H1 (cell line): ENCODE results near the gene ATP13A3. TPM values are rescaled to one million over a fixed set of nuclear protein-coding genes. Genes with fewer than 3 reads are reported as not detected.

Experiments used
- EP300 ChIP-seq, 2 experiments: IDR thresholded peaks; 1 replicate in 1 of 2; 2 replicates in 1 of 2; pipeline ENCODE4 v1.6.1; 2011 to 2012; ENCODE audit warnings: low read depth in 2 of 2, low read length in 2 of 2, mild to moderate bottlenecking in 2 of 2, borderline replicate concordance in 1 of 2, inconsistent platforms in 1 of 2, moderate library complexity in 1 of 2
- GABPA ChIP-seq: IDR thresholded peaks from 2 replicates; pipeline ENCODE4 v1.6.1; 2011; ENCODE audit warnings: mild to moderate bottlenecking, low read length, moderate library complexity, borderline replicate concordance; ENCODE audit not compliant: insufficient read depth
- RNF2 ChIP-seq: fragments of 200-900, 300-1000 bp; sonication (generic); IDR thresholded peaks from 2 replicates; pipeline ENCODE4 v1.7.1; 2016; ENCODE audit warnings: borderline replicate concordance, low read depth, mild to moderate bottlenecking, antibody characterized with exemption, low read length; ENCODE audit not compliant: poor library complexity, severe bottlenecking; ENCODE audit errors: missing control alignments
- SP1 ChIP-seq: IDR thresholded peaks from 2 replicates; pipeline ENCODE4 v1.6.1; 2011; ENCODE audit warnings: low read depth, low read length
- TEAD4 ChIP-seq: IDR thresholded peaks from 2 replicates; pipeline ENCODE4 v1.6.1; 2012; ENCODE audit warnings: low read depth, low read length, inconsistent platforms, mixed read lengths
- polyA plus RNA-seq, 7 experiments: library from polyadenylated mRNA; depleted of rRNA in 3 of 7; stranded (reverse) in 5 of 7; unstranded in 2 of 7; fragments of >200 nt in 5 of 7; fragments of 200-250 nt in 2 of 7; gene quantifications; 1 replicate in 5 of 7; 2 replicates in 1 of 7; 4 replicates in 1 of 7; pipeline versions ENCODE4 v1.2.1 to v1.2.3, GENCODE V29; 2011 to 2013; ENCODE audit warnings: missing spikeins in 2 of 7, mixed read lengths in 2 of 7
- total RNA-seq: library from RNA; stranded (reverse); fragmentation: NEBNext Ultra II Directional; extraction: Animal tissue kit (Norgen Biotek cat#: 25700); gene quantifications from 2 replicates; pipeline ENCODE4 v1.2.1, GENCODE V29; 2021
- TF ChIP-seq, protein P1 (sequence below): fragments of 300-600 bp; sonication (generic); IDR thresholded peaks from 2 replicates; pipeline ENCODE4 v1.7.1; 2012; ENCODE audit warnings: low read length, moderate library complexity, mild to moderate bottlenecking, inconsistent platforms; ENCODE audit not compliant: insufficient replicate concordance

The ATP13A3 gene
- total and polyA plus RNA-seq, 2 of the 8 experiments (the other 6 are each of a cell fraction or from before 2014, with no cell fraction given) = 18.6 to 92.2 TPM

DNA sequence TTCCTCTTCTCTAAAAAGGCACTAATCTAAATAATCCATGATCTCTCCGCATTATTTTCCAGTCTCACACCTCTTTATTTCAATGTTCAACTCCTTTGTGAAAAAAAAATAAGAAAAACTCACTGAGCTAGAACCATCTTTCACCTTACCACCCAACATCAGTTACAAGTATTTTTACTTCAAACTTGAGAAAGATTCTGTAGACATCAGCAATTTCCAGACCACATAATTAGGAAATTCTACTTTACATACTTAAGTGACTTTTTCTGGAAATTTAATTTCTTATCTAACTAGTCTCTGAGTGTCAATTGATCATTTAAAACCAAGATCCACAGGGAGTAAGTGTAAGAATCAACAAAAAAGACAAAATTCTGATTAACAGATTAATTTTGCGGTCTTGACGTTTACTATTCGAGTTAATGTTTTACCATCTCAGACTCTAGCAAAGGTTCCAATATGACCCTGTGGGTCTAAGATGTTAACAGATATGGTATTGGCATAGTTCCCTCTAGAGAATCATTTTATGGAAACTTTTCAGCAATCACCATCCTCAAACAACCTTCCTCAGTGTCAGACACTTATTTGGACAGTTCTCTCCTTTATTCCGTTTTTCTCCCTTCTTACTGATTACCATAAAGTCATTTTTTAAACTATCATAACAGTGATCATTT lies 5.1 kb downstream of the ATP13A3 start (continued):
- TF ChIP-seq SP1 = no peak
- no peak for TF ChIP-seq EP300 (IDR thresholded peaks at IDR 0.05; ENCODE audit: borderline replicate concordance in 1 of 2, low read depth in 2 of 2, low read length in 2 of 2)
- no peak for TF ChIP-seq GABPA
- TF ChIP-seq, protein P1, sequence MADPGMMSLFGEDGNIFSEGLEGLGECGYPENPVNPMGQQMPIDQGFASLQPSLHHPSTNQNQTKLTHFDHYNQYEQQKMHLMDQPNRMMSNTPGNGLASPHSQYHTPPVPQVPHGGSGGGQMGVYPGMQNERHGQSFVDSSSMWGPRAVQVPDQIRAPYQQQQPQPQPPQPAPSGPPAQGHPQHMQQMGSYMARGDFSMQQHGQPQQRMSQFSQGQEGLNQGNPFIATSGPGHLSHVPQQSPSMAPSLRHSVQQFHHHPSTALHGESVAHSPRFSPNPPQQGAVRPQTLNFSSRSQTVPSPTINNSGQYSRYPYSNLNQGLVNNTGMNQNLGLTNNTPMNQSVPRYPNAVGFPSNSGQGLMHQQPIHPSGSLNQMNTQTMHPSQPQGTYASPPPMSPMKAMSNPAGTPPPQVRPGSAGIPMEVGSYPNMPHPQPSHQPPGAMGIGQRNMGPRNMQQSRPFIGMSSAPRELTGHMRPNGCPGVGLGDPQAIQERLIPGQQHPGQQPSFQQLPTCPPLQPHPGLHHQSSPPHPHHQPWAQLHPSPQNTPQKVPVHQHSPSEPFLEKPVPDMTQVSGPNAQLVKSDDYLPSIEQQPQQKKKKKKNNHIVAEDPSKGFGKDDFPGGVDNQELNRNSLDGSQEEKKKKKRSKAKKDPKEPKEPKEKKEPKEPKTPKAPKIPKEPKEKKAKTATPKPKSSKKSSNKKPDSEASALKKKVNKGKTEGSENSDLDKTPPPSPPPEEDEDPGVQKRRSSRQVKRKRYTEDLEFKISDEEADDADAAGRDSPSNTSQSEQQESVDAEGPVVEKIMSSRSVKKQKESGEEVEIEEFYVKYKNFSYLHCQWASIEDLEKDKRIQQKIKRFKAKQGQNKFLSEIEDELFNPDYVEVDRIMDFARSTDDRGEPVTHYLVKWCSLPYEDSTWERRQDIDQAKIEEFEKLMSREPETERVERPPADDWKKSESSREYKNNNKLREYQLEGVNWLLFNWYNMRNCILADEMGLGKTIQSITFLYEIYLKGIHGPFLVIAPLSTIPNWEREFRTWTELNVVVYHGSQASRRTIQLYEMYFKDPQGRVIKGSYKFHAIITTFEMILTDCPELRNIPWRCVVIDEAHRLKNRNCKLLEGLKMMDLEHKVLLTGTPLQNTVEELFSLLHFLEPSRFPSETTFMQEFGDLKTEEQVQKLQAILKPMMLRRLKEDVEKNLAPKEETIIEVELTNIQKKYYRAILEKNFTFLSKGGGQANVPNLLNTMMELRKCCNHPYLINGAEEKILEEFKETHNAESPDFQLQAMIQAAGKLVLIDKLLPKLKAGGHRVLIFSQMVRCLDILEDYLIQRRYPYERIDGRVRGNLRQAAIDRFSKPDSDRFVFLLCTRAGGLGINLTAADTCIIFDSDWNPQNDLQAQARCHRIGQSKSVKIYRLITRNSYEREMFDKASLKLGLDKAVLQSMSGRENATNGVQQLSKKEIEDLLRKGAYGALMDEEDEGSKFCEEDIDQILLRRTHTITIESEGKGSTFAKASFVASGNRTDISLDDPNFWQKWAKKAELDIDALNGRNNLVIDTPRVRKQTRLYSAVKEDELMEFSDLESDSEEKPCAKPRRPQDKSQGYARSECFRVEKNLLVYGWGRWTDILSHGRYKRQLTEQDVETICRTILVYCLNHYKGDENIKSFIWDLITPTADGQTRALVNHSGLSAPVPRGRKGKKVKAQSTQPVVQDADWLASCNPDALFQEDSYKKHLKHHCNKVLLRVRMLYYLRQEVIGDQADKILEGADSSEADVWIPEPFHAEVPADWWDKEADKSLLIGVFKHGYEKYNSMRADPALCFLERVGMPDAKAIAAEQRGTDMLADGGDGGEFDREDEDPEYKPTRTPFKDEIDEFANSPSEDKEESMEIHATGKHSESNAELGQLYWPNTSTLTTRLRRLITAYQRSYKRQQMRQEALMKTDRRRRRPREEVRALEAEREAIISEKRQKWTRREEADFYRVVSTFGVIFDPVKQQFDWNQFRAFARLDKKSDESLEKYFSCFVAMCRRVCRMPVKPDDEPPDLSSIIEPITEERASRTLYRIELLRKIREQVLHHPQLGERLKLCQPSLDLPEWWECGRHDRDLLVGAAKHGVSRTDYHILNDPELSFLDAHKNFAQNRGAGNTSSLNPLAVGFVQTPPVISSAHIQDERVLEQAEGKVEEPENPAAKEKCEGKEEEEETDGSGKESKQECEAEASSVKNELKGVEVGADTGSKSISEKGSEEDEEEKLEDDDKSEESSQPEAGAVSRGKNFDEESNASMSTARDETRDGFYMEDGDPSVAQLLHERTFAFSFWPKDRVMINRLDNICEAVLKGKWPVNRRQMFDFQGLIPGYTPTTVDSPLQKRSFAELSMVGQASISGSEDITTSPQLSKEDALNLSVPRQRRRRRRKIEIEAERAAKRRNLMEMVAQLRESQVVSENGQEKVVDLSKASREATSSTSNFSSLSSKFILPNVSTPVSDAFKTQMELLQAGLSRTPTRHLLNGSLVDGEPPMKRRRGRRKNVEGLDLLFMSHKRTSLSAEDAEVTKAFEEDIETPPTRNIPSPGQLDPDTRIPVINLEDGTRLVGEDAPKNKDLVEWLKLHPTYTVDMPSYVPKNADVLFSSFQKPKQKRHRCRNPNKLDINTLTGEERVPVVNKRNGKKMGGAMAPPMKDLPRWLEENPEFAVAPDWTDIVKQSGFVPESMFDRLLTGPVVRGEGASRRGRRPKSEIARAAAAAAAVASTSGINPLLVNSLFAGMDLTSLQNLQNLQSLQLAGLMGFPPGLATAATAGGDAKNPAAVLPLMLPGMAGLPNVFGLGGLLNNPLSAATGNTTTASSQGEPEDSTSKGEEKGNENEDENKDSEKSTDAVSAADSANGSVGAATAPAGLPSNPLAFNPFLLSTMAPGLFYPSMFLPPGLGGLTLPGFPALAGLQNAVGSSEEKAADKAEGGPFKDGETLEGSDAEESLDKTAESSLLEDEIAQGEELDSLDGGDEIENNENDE = no peak
- TF ChIP-seq TEAD4 = no peak
- TF ChIP-seq RNF2 = no peak
- TF ChIP-seq, all 59 proteins: peak for 0
